Upper lobe of right lung (tissue), 1 donor: ENCODE results near the gene SLC7A6. TPM values are rescaled to one million over a fixed set of nuclear protein-coding genes. Genes with fewer than 3 reads are reported as not detected.

Source experiments
- ATAC-seq: fragments of 200-7000 bp; cut with Tn5 transposase; one replicate; pipeline ENCODE4 v1.9.1; 2020; ENCODE audit warnings: mild to moderate bottlenecking, moderate library complexity
- DNase-seq: peaks from one replicate; pipeline ENCODE4 v3.0.0-alpha.2; 2020
- H3K27ac ChIP-seq: fragments of 200-600 bp; one replicate; pipeline ENCODE4 v1.8.0; 2022
- H3K27me3 ChIP-seq: fragments of 200-600 bp; one replicate; pipeline ENCODE4 v1.8.0; 2022; ENCODE audit warnings: mild to moderate bottlenecking
- H3K36me3 ChIP-seq: fragments of 200-600 bp; one replicate; pipeline ENCODE4 v1.8.0; 2022
- H3K4me1 ChIP-seq: fragments of 200-600 bp; one replicate; pipeline ENCODE4 v1.8.0; 2022
- H3K4me3 ChIP-seq: fragments of 200-600 bp; one replicate; pipeline ENCODE4 v1.8.0; 2022; ENCODE audit warnings: mild to moderate bottlenecking
- H3K9me3 ChIP-seq: fragments of 200-600 bp; one replicate; pipeline ENCODE4 v1.8.0; 2022
- CTCF ChIP-seq: fragments of 200-600 bp; IDR thresholded peaks from one replicate; pipeline ENCODE4 v1.8.0; 2022; ENCODE audit warnings: antibody characterized with exemption
- intact Hi-C: fragments of 100-400 bp; cut with DNase I; formaldehyde crosslinking; loops from one replicate; pipeline ENCODE4 v1.11.0; 2022
- total RNA-seq: library from RNA; stranded (reverse); fragmentation: NEBNext Ultra II Directional; extraction: Animal tissue kit (Norgen Biotek cat#: 25700); gene quantifications from one replicate; pipeline ENCODE4 v1.2.1, GENCODE V29; 2021
- donor health status: DM: no; HTN: yes; CAD: no; lungs with severe emphysema.

Gene SLC7A6
- total RNA-seq, 1 donor from 2014 or later, result 61.9 TPM

- Histone ChIP-seq H3K4me3 (no peak overlapping the region), H3K36me3 (peaks cover 5% of the 10 kb centered on the region), H3K9me3 (no peaks in the 10 kb centered on the region), H3K27me3 (no peaks in the 10 kb centered on the region), H3K4me1 (peaks cover 27% of the 10 kb centered on the region), H3K27ac (peak overlapping the region; percentile 61)
- peak; percentile 67 for ATAC-seq
- no peak for DNase-seq
- no peak for TF ChIP-seq CTCF
- intact Hi-C loops, result no loop called here
Measured at GRCh38 chr16:68332411-68333121, 68.2 kb downstream of the SLC7A6 start.

GRCh38 chr16:68335175-68335574 lies 70.8 kb downstream of the SLC7A6 start:
- Histone ChIP-seq H3K27ac (no peak overlapping the region), H3K9me3 (no peaks in the 10 kb centered on the region), H3K4me3 (no peak overlapping the region), H3K4me1 (peaks cover 27% of the 10 kb centered on the region), H3K27me3 (no peaks in the 10 kb centered on the region), H3K36me3 (peaks cover 31% of the 10 kb centered on the region)
- no peak for TF ChIP-seq CTCF
- no peak for ATAC-seq
- DNase-seq, result no peak
- intact Hi-C loops, result no loop called here

DNA sequence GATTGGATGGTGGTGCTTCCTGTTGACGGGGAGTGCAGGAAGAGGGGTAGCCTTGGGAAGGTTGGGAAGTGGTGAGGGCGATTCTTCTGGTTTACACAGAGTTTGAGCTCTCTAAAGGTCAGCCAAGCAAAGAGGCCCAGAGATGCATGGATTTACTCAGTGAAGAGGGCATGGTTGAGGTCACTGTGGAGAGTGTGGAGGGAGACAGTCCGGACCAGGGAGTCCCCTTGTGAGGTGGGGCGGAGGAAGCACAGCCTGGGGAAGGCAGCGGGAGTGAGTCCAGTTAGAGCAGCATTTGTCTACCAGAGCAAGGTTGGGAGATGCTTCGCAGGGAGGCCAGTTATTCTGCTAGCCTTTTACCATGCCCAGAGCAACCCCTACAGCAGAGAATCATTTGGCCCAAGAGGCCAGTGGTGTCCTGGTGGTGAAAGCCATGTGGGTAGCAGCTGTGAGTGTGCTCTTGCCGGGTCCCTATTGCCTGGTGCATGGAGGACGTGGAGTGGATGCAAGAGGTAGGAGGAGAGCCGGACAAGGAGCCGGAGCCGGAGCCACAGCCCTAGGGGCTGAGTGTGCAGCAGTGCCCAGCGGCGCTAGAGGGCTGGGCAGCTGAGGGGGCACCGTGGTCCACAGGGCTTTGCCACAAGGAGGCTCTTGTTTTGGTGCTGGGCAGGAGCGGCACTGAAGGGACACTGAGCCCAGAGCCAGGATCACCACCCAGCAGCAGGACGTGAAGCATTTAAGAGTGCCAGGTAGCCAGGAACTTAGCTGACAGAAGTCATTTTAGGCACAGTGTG lies 74.2 kb downstream of the SLC7A6 start:
- Histone ChIP-seq H3K27me3 (no peaks in the 10 kb centered on the region), H3K36me3 (peaks cover 60% of the 10 kb centered on the region), H3K27ac (no peak overlapping the region), H3K4me1 (peaks cover 6% of the 10 kb centered on the region), H3K4me3 (no peak overlapping the region), H3K9me3 (no peaks in the 10 kb centered on the region)
- intact Hi-C loops, result no loop called here
- no peak for TF ChIP-seq CTCF
- DNase-seq (no peak), ATAC-seq (no peak)

DNA sequence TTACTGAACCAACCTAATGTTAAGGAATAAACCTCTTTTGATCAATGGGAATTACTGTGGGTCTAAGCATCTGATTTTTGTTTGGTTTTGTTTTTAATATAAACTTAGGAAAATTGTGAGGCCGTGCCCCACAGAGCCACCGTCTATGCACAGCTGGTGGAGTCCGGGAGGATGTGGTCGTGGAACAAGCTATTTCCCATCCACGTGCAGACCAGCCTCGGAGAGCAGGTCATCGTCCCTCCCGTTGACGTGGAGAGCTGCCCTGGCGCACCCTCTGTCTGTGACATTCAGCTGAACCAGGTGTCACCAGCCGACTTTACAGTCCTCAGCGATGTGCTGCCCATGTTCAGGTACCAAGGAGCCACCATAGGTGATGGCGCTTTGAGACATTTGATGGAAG lies 74.9 kb downstream of the SLC7A6 start:
- ATAC-seq (no peak), DNase-seq (no peak)
- Histone ChIP-seq H3K27me3 (no peaks in the 10 kb centered on the region), H3K36me3 (peaks cover 61% of the 10 kb centered on the region), H3K4me1 (peaks cover 2% of the 10 kb centered on the region), H3K9me3 (no peaks in the 10 kb centered on the region), H3K27ac (no peak overlapping the region), H3K4me3 (no peak overlapping the region)
- no peak for TF ChIP-seq CTCF
- intact Hi-C loops, result no loop called here

GRCh38 chr16:68342620-68343019 lies 78.3 kb downstream of the SLC7A6 start:
- ATAC-seq, result no peak
- no peak for DNase-seq
- Histone ChIP-seq H3K4me1 (no peaks in the 10 kb centered on the region), H3K4me3 (no peak overlapping the region), H3K27me3 (no peaks in the 10 kb centered on the region), H3K9me3 (no peaks in the 10 kb centered on the region), H3K27ac (no peak overlapping the region), H3K36me3 (peaks cover 80% of the 10 kb centered on the region)
- no peak for TF ChIP-seq CTCF
- intact Hi-C loops, result no loop called here
